Colonic mucosa (tissue), 4 donors: ENCODE results near the gene RAPGEF5. TPM values are rescaled to one million over a fixed set of nuclear protein-coding genes. Genes with fewer than 3 reads are reported as not detected.
A peak's percentile ranks its signal among the peaks of the same experiment; 100 is the strongest.

Experiments
- DNase-seq: peaks from one replicate; pipeline ENCODE4 v3.0.0-alpha.2; 2020
- H3K27ac ChIP-seq: fragments of 200-600 bp; one replicate; pipeline ENCODE4 v1.8.0; 2021
- H3K27me3 ChIP-seq: fragments of 200-600 bp; one replicate; pipeline ENCODE4 v1.8.0; 2021
- H3K36me3 ChIP-seq: fragments of 200-600 bp; one replicate; pipeline ENCODE4 v1.8.0; 2021
- H3K4me1 ChIP-seq: fragments of 200-600 bp; one replicate; pipeline ENCODE4 v1.8.0; 2021; ENCODE audit warnings: mild to moderate bottlenecking
- H3K4me3 ChIP-seq: fragments of 200-600 bp; one replicate; pipeline ENCODE4 v1.8.0; 2021
- H3K9ac ChIP-seq, 2 donors: one replicate each; pipeline ENCODE4 v1.7.0; 2013; ENCODE audit warnings: control low read depth in 2 of 2, low read depth in 2 of 2, low read length in 2 of 2
- H3K9me3 ChIP-seq: fragments of 200-600 bp; one replicate; pipeline ENCODE4 v1.8.0; 2021
- CTCF ChIP-seq: fragments of 200-600 bp; IDR thresholded peaks from one replicate; pipeline ENCODE4 v1.8.0; 2022; ENCODE audit warnings: antibody characterized with exemption, mild to moderate bottlenecking
- intact Hi-C: fragments of 100-400 bp; cut with DNase I; formaldehyde crosslinking; loops from one replicate; pipeline ENCODE4 v1.14.1; 2022
- total RNA-seq, 2 donors: library from RNA; stranded (reverse); fragmentation: NEBNext Ultra II Directional in 1 of 2; extraction: Animal tissue kit (Norgen Biotek cat#: 25700) in 1 of 2; gene quantifications; one replicate each; pipeline ENCODE4 v1.2.1, GENCODE V29; 2021
- donor health status: healthy.
- donor health status: DM: no; HTN: no; CAD: no.
- donor health status: DM: no; HTN: no; CAD: no.

The RAPGEF5 gene
- total RNA-seq, 2 donors from 2014 or later, result 39.9 to 42.2 TPM

- Histone ChIP-seq H3K4me3 (no peak overlapping the region), H3K9me3 (no peaks in the 10 kb centered on the region), H3K27me3 (no peaks in the 10 kb centered on the region), H3K9ac (no peak overlapping the region), H3K36me3 (no peaks in the 10 kb centered on the region), H3K27ac (no peak overlapping the region), H3K4me1 (no peaks in the 10 kb centered on the region)
- no peak for TF ChIP-seq CTCF
- peak; percentile 18 for DNase-seq
- intact Hi-C loops, result loop anchor here (10.0 kb wide), 1 partner anchor 153 kb away; no protein-coding TSS in a partner anchor
These were observed 55.2 kb downstream of the RAPGEF5 start for GRCh38 chr7:22301790-22302189.

GRCh38 chr7:22300839-22301238 is 56.1 kb downstream of the RAPGEF5 start:
- H3K9me3 ChIP-seq, result no peaks in the 10 kb centered on the region
- no peaks in the 10 kb centered on the region for H3K27me3 ChIP-seq
- no peak overlapping the region for H3K9ac ChIP-seq
- intact Hi-C loops, result loop anchor here (10.0 kb wide), 1 partner anchor 154 kb away; no protein-coding TSS in a partner anchor
- no peak for TF ChIP-seq CTCF
- no peaks in the 10 kb centered on the region for H3K4me1 ChIP-seq
- H3K4me3 ChIP-seq, result no peak overlapping the region
- DNase-seq, result no peak
- H3K36me3 ChIP-seq, result no peaks in the 10 kb centered on the region
- H3K27ac ChIP-seq, result no peak overlapping the region

DNA sequence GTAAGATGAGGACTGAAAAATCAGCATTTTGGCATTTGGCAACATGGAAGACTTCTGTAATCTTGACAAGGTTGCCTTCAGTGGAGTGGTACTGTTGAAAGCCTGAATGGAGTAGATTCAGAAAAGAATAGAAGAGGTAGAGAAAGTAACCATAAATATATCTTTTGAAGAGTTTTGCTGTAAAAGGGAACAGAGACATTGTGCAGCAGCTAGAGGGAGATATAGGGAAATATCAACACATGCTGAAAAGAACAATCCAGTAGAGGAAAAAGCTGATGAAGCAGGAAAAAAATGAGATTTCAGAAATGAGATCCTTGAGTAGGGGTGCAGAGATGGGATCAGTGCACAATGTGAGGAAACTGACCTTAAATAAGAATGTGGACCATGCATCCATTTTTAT is 60.0 kb downstream of the RAPGEF5 start:
- intact Hi-C loops, result loop anchor here (10.0 kb wide), 1 partner anchor 188 kb away; no protein-coding TSS in a partner anchor
- no peak overlapping the region for H3K27ac ChIP-seq

DNA sequence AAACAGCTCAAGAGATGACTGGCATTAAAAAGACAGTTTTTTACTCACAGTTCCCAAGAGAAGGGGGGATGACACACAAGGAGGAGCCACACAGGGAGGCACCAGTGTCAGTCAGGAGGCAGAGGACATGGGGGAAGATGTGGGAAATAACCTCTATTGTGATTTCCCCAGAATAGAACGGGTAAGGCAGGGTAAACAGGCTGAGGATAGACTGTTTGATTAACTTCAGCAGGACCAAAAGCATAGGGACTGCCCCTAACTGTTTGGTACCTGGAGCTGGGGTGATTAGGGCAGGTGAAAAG is 60.7 kb downstream of the RAPGEF5 start:
- H3K4me3 ChIP-seq, result no peak overlapping the region
- no peaks in the 10 kb centered on the region for H3K4me1 ChIP-seq
- DNase-seq, result no peak
- TF ChIP-seq CTCF, result no peak
- no peaks in the 10 kb centered on the region for H3K9me3 ChIP-seq
- H3K27ac ChIP-seq, result no peak overlapping the region
- H3K36me3 ChIP-seq, result no peaks in the 10 kb centered on the region
- no peaks in the 10 kb centered on the region for H3K27me3 ChIP-seq
- intact Hi-C loops, result loop anchor here (10.0 kb wide), 1 partner anchor 189 kb away; no protein-coding TSS in a partner anchor
- no peak overlapping the region for H3K9ac ChIP-seq

More for the DNA sequence above, 60.0 kb downstream of the RAPGEF5 start:
- Histone ChIP-seq H3K36me3 (no peaks in the 10 kb centered on the region), H3K9me3 (no peaks in the 10 kb centered on the region), H3K27me3 (no peaks in the 10 kb centered on the region), H3K9ac (no peak overlapping the region), H3K4me3 (no peak overlapping the region), H3K4me1 (no peaks in the 10 kb centered on the region)
- no peak for TF ChIP-seq CTCF
- DNase-seq, result no peak

DNA sequence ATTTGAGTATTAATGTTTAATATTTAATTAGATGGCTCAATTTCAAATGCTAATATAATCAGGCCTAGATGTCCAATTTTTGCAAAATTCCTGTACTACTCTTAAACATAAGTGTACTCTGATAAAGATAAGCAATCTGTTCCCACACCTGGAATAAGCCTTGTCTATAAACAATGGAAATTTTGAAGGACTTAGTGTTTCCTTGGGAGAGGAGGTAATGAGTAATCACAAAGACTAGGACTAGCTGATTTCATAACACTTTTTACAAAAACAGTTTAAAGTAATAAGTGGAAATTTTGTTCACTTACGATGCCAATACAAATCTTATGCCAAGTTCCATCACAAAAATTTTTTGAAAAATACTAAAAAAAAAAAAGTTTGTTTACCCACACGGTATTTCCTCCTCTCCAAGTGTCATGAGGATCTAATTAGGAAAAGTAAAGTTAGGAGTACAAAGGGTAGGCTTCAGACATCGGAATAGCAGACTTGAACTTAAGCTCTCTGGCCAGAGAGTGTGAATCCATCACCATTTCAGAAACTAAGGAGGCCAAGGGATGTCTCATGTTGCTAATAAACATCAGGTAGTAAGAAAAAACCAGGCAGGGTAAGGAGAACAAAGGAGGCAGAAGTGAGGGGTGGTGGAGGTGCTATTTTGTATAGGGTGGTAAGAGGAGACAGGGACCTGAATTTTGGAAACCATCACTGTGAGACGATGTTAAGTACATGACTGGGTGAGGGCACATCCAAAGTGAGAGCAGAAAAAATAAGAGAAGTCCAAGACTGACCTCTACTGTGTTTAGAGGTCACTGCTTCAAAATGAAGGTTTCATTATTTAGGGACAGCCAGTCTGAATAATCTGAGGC is 61.3 kb downstream of the RAPGEF5 start:
- H3K9ac ChIP-seq, result no peak overlapping the region
- no peaks in the 10 kb centered on the region for H3K4me1 ChIP-seq
- H3K4me3 ChIP-seq, result no peak overlapping the region
- no peak for DNase-seq
- H3K9me3 ChIP-seq, result no peaks in the 10 kb centered on the region
- H3K27ac ChIP-seq, result no peak overlapping the region
- H3K36me3 ChIP-seq, result no peaks in the 10 kb centered on the region
- TF ChIP-seq CTCF, result no peak
- no peaks in the 10 kb centered on the region for H3K27me3 ChIP-seq
- intact Hi-C loops, result loop anchor here (10.0 kb wide), 1 partner anchor 189 kb away; no protein-coding TSS in a partner anchor
